ENCODE data around the gene TNFSF13B. TPM values are rescaled to one million over a fixed set of nuclear protein-coding genes. Genes with fewer than 3 reads are reported as not detected.

Gene TNFSF13B
- total RNA-seq, 1 experiment from 2014 or later = 1.4 TPM

- Histone ChIP-seq H3K9me3 (ENCODE audit: control insufficient read depth, insufficient read depth, low read depth, low read length) (no peaks in the 10 kb centered on the region), H3K36me3 (ENCODE audit: control insufficient read depth, insufficient read depth, low read length) (no peaks in the 10 kb centered on the region; the same call in 1 of the 2 replicates), H3K27ac (ENCODE audit: low read length) (no peak overlapping the region), H3K4me1 (ENCODE audit: control insufficient read depth, insufficient read depth, low read length) (no peaks in the 10 kb centered on the region), H3K4me3 (ENCODE audit: low read depth in 2 of 2, low read length in 2 of 2) (no peak overlapping the region), H3K27me3 (ENCODE audit: control insufficient read depth, insufficient read depth, low read length) (no peaks in the 10 kb centered on the region)
- in situ Hi-C loops (cut with HindIII; ENCODE audit: low pct_unique_long_range_greater_than_20kb, low sequenced_read_pairs) (no loop called here), intact Hi-C loops (cut with micrococcal nuclease; ENCODE audit: unreplicated experiment) (no loop called here)
- CTCF ChIA-PET = no interaction called here
- TF ChIP-seq SIN3A (IDR thresholded peaks at IDR 0.05; ENCODE audit: borderline replicate concordance, insufficient read depth, low read depth, low read length) (no peak), CTCF (IDR thresholded peaks at IDR 0.05) (no peak), POLR2AphosphoS5 (IDR thresholded peaks at IDR 0.05; ENCODE audit: low read depth, low read length) (no peak), TCF7L2 (IDR thresholded peaks at IDR 0.05; ENCODE audit: low read depth, low read length) (no peak), REST (IDR thresholded peaks at IDR 0.05; ENCODE audit: insufficient read depth in 1 of 2, low read depth in 2 of 2, low read length in 1 of 2) (no peak)
- no peak for DNase-seq (ENCODE audit: low read depth, low spot score)
- ATAC-seq = no peak
- no TSS peak for BruUV-seq (replicated peaks)
- POLR2A ChIA-PET = no interaction called here
These were observed 39.1 kb upstream of the TNFSF13B start for GRCh38 chr13:108230377-108230776.

- TF ChIP-seq REST (IDR thresholded peaks at IDR 0.05; ENCODE audit: insufficient read depth in 1 of 2, low read depth in 2 of 2, low read length in 1 of 2) = no peak
- no peak for TF ChIP-seq POLR2AphosphoS5 (IDR thresholded peaks at IDR 0.05; ENCODE audit: low read depth, low read length)
- TF ChIP-seq SIN3A (IDR thresholded peaks at IDR 0.05; ENCODE audit: borderline replicate concordance, insufficient read depth, low read depth, low read length) = no peak
- no peak for TF ChIP-seq CTCF (IDR thresholded peaks at IDR 0.05)
- no peak for TF ChIP-seq TCF7L2 (IDR thresholded peaks at IDR 0.05; ENCODE audit: low read depth, low read length)
- CTCF ChIA-PET = no interaction called here
- POLR2A ChIA-PET = no interaction called here
- in situ Hi-C loops (cut with HindIII; ENCODE audit: low pct_unique_long_range_greater_than_20kb, low sequenced_read_pairs) (no loop called here), intact Hi-C loops (cut with micrococcal nuclease; ENCODE audit: unreplicated experiment) (no loop called here)
- Histone ChIP-seq H3K36me3 (ENCODE audit: control insufficient read depth, insufficient read depth, low read length) (no peaks in the 10 kb centered on the region), H3K4me3 (ENCODE audit: low read depth in 2 of 2, low read length in 2 of 2) (no peak overlapping the region), H3K27ac (ENCODE audit: low read length) (no peak overlapping the region), H3K9me3 (ENCODE audit: control insufficient read depth, insufficient read depth, low read depth, low read length) (no peaks in the 10 kb centered on the region), H3K27me3 (ENCODE audit: control insufficient read depth, insufficient read depth, low read length) (no peaks in the 10 kb centered on the region), H3K4me1 (ENCODE audit: control insufficient read depth, insufficient read depth, low read length) (no peaks in the 10 kb centered on the region)
- ATAC-seq = no peak
- DNase-seq (ENCODE audit: low read depth, low spot score) = no peak
- BruUV-seq (replicated peaks) = no TSS peak
These were observed 20.4 kb upstream of the TNFSF13B start for GRCh38 chr13:108249150-108249549.
